K562 (cell line): ENCODE results near the gene VPS37B. TPM values are rescaled to one million over a fixed set of nuclear protein-coding genes. Genes with fewer than 3 reads are reported as not detected.

Experiments
- ETV1 ChIP-seq: fragments of 450-650 bp; conservative IDR thresholded peaks from 2 replicates; pipeline ENCODE4 v1.6.1; 2016; ENCODE audit warnings: missing genetic modification characterization, control low read depth, low read depth, missing compliant biosample characterization
- FOXJ2 ChIP-seq: fragments of 200-800 bp; sonication (Bioruptor generic); IDR thresholded peaks from 2 replicates; pipeline ENCODE4 v1.6.1; 2016; ENCODE audit warnings: missing genetic modification characterization, missing compliant biosample characterization
- HLTF ChIP-seq: fragments of 450-650 bp; IDR thresholded peaks from 2 replicates; pipeline ENCODE4 v1.6.1; 2016
- JUNB ChIP-seq: fragments of 450-650 bp; formaldehyde crosslinking; conservative IDR thresholded peaks from 2 replicates; pipeline ENCODE4 v1.4.0; 2020; ENCODE audit warnings: mild to moderate bottlenecking
- KDM1A ChIP-seq, 2 experiments: fragments of 450-650 bp; IDR thresholded peaks; 2 replicates each; pipeline ENCODE4 v1.6.1; 2016; ENCODE audit warnings: mild to moderate bottlenecking in 2 of 2
- MAZ ChIP-seq, 2 experiments: fragments of 450-650 bp in 1 of 2; sonication (generic) in 1 of 2; formaldehyde crosslinking; IDR thresholded peaks in 1 of 2; conservative IDR thresholded peaks in 1 of 2; 2 replicates each; pipeline versions ENCODE4 v1.4.0 to v1.5.0; 2020; ENCODE audit warnings: mild to moderate bottlenecking in 1 of 2, missing genetic modification reagents in 1 of 2
- NBN ChIP-seq: fragments of 450-650 bp; IDR thresholded peaks from 2 replicates; pipeline ENCODE4 v1.6.1; 2016; ENCODE audit warnings: low read depth, mild to moderate bottlenecking
- NR4A1 ChIP-seq, 2 experiments: fragments of 250-450 bp in 1 of 2; fragments of 450-650 bp in 1 of 2; sonication (Bioruptor Pico) in 1 of 2; IDR thresholded peaks; 2 replicates each; pipeline versions ENCODE4 v1.4.0 to v1.6.1; 2016 to 2020; ENCODE audit warnings: mild to moderate bottlenecking in 2 of 2, missing compliant biosample characterization in 1 of 2, missing genetic modification characterization in 1 of 2, moderate library complexity in 1 of 2
- POLR3A ChIP-seq: IDR thresholded peaks from 2 replicates; pipeline ENCODE4 v1.6.1; 2011; ENCODE audit warnings: borderline replicate concordance, mild to moderate bottlenecking, moderate library complexity; ENCODE audit not compliant: insufficient read length, insufficient read depth; ENCODE audit errors: extremely low read depth
- RAD21 ChIP-seq, 2 experiments: fragments of 250-450 bp in 1 of 2; fragments of 450-650 bp in 1 of 2; sonication (Bioruptor Pico) in 1 of 2; formaldehyde crosslinking in 1 of 2; IDR thresholded peaks in 1 of 2; conservative IDR thresholded peaks in 1 of 2; 2 replicates each; pipeline versions ENCODE4 v1.4.0 to v1.8.0; 2020 to 2022; ENCODE audit warnings: mild to moderate bottlenecking in 2 of 2, moderate library complexity in 1 of 2
- RB1 ChIP-seq: fragments of 450-650 bp; IDR thresholded peaks from 2 replicates; pipeline ENCODE4 v1.6.1; 2017; ENCODE audit warnings: low read depth, mild to moderate bottlenecking
- RBM34 ChIP-seq: fragments of 200-400 bp; formaldehyde crosslinking; IDR thresholded peaks from 2 replicates; pipeline ENCODE4 v1.6.1; 2018; ENCODE audit warnings: low read length, borderline replicate concordance; ENCODE audit not compliant: insufficient read depth
- WHSC1 ChIP-seq: IDR thresholded peaks from one replicate; pipeline ENCODE4 v1.6.1; 2012; ENCODE audit warnings: low read length, control low read depth, inconsistent platforms
- ZBTB8A ChIP-seq: fragments of 450-650 bp; IDR thresholded peaks from 2 replicates; pipeline ENCODE4 v1.6.1; 2018; ENCODE audit warnings: mild to moderate bottlenecking, moderate library complexity; ENCODE audit not compliant: partially characterized antibody
- ZNF41 ChIP-seq: fragments of 250-450 bp; sonication (Bioruptor Pico); conservative IDR thresholded peaks from 2 replicates; pipeline ENCODE4 v1.4.0; 2020; ENCODE audit warnings: mild to moderate bottlenecking
- ZNF717 ChIP-seq: fragments of 250-450 bp; sonication (Bioruptor Pico); IDR thresholded peaks from 2 replicates; pipeline ENCODE4 v1.5.0; 2021
- polyA plus RNA-seq, 8 experiments: library from polyadenylated mRNA; depleted of rRNA in 4 of 8; stranded (reverse) in 5 of 8; unstranded in 3 of 8; fragments of >200 nt; fragmentation: Nextera tagmentation in 2 of 8; fragmentation: Illumina TruSeq in 1 of 8; extraction: Ambion mirVana in 2 of 8; extraction: Trizol in 1 of 8; gene quantifications; 2 replicates each; pipeline versions ENCODE4 v1.2.1 to v1.2.3, GENCODE V29; 2011 to 2014; ENCODE audit warnings: inconsistent platforms in 1 of 8, missing spikeins in 1 of 8
- total RNA-seq, 7 experiments: library from RNA; depleted of rRNA in 6 of 7; stranded (reverse); fragments of >200 nt in 6 of 7; fragmentation: Illumina TruSeq in 2 of 7; extraction: Trizol in 2 of 7; gene quantifications; 2 replicates each; pipeline versions ENCODE4 v1.2.1 to v1.2.3, GENCODE V29; 2011 to 2021; ENCODE audit warnings: low replicate concordance in 1 of 7
- TF ChIP-seq, protein P1 (sequence below): fragments of 250-450 bp; sonication (Bioruptor Pico); IDR thresholded peaks from 2 replicates; pipeline ENCODE4 v1.9.0; 2021; ENCODE audit warnings: mild to moderate bottlenecking
- TF ChIP-seq, protein P2 (sequence below): IDR thresholded peaks from 3 replicates; pipeline ENCODE4 v1.6.1; 2011; ENCODE audit warnings: borderline replicate concordance, mild to moderate bottlenecking; ENCODE audit not compliant: insufficient read length, insufficient read depth
- TF ChIP-seq, protein P3 (sequence below), 2 experiments: fragments of 450-650 bp in 1 of 2; IDR thresholded peaks; 2 replicates each; pipeline ENCODE4 v1.6.1; 2011 to 2017; ENCODE audit warnings: low read depth in 2 of 2, antibody characterized with exemption in 1 of 2, borderline replicate concordance in 1 of 2, low read length in 1 of 2, mild to moderate bottlenecking in 1 of 2, mixed read lengths in 1 of 2; ENCODE audit not compliant: control insufficient read depth in 1 of 2
- TF ChIP-seq, protein P4 (sequence below): fragments of 450-650 bp; IDR thresholded peaks from one replicate; pipeline ENCODE4 v1.6.1; 2018; ENCODE audit warnings: mild to moderate bottlenecking, moderate library complexity; ENCODE audit not compliant: partially characterized antibody

VPS37B gene
- total and polyA plus RNA-seq, 9 of the 15 experiments (the other 6 are each of a cell fraction or from before 2014, with no cell fraction given), result 0.28 to 37.4 (median 17.9) TPM

DNA sequence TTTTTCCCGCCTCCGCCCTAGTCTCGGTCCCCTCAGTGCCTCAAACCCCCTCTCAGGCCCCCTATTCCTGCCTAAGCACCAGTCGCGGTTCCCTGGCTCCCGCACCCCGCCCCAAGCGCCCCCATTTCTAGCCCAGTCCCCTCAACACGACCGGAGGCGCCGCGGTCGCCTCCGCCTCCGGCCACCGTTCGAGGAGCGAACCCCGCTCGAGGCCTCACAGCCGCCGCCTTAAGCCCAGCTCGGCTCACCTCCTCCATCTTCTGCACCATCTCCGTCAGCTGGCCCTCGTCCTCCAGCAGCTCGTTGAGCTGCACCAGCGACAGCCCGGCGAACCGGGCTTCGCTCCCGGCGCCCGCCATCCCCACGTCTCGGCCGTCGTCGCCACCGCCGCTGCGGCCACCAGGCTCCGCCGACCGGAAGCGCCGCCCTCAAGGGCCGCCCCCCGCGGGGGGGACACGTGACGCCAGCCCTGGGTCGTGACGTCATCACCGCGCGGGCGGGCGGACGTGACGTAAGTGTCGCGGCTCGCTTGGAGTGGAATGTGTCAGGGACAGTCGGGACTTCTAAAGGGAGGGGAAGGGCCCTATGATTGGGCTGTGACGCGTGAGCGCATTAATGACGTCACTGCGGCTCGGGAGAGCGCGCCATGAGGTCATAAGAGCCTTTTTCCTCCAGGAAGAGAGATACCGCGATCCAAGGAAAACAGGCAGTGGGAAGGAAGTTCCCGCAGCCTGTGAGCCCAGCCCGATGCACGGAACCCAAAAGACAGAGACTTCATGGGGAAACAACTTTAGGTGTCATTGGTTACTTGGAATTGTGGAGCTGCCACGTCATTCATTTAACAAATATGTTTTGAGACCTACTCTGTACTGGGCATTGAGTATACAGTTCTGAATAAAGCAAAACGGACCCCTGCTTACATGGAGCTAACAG is at the start of gene VPS37B (continued):
- TF ChIP-seq RAD21 (CRISPR knock-in tag; conservative IDR thresholded peaks at IDR 0.05 in 1 of 2, IDR thresholded peaks at IDR 0.05 in 1 of 2), result peak in 1 of 2 experiments; percentile 15; a peak in 1 of 4 replicates
- TF ChIP-seq, protein P1, sequence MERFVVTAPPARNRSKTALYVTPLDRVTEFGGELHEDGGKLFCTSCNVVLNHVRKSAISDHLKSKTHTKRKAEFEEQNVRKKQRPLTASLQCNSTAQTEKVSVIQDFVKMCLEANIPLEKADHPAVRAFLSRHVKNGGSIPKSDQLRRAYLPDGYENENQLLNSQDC (CRISPR knock-in tag), result peak; percentile 61; the same call in 1 of the 2 replicates
- TF ChIP-seq RBM34, result no peak
- TF ChIP-seq, protein P2, sequence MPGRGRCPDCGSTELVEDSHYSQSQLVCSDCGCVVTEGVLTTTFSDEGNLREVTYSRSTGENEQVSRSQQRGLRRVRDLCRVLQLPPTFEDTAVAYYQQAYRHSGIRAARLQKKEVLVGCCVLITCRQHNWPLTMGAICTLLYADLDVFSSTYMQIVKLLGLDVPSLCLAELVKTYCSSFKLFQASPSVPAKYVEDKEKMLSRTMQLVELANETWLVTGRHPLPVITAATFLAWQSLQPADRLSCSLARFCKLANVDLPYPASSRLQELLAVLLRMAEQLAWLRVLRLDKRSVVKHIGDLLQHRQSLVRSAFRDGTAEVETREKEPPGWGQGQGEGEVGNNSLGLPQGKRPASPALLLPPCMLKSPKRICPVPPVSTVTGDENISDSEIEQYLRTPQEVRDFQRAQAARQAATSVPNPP, result no peak
- TF ChIP-seq MAZ (CRISPR knock-in tag; conservative IDR thresholded peaks at IDR 0.05 in 1 of 2, IDR thresholded peaks at IDR 0.05 in 1 of 2), result peak; percentile 94 to 98
- no peak for TF ChIP-seq ZBTB8A
- TF ChIP-seq, protein P3, sequence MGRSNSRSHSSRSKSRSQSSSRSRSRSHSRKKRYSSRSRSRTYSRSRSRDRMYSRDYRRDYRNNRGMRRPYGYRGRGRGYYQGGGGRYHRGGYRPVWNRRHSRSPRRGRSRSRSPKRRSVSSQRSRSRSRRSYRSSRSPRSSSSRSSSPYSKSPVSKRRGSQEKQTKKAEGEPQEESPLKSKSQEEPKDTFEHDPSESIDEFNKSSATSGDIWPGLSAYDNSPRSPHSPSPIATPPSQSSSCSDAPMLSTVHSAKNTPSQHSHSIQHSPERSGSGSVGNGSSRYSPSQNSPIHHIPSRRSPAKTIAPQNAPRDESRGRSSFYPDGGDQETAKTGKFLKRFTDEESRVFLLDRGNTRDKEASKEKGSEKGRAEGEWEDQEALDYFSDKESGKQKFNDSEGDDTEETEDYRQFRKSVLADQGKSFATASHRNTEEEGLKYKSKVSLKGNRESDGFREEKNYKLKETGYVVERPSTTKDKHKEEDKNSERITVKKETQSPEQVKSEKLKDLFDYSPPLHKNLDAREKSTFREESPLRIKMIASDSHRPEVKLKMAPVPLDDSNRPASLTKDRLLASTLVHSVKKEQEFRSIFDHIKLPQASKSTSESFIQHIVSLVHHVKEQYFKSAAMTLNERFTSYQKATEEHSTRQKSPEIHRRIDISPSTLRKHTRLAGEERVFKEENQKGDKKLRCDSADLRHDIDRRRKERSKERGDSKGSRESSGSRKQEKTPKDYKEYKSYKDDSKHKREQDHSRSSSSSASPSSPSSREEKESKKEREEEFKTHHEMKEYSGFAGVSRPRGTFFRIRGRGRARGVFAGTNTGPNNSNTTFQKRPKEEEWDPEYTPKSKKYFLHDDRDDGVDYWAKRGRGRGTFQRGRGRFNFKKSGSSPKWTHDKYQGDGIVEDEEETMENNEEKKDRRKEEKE (IDR thresholded peaks at IDR 0.05; ENCODE audit: borderline replicate concordance in 1 of 2, control insufficient read depth in 1 of 2, low read depth in 2 of 2, low read length in 1 of 2), result no peak
- TF ChIP-seq ETV1 (tag), result peak; percentile 86
- TF ChIP-seq ZNF717, result no peak
- TF ChIP-seq, protein P4, sequence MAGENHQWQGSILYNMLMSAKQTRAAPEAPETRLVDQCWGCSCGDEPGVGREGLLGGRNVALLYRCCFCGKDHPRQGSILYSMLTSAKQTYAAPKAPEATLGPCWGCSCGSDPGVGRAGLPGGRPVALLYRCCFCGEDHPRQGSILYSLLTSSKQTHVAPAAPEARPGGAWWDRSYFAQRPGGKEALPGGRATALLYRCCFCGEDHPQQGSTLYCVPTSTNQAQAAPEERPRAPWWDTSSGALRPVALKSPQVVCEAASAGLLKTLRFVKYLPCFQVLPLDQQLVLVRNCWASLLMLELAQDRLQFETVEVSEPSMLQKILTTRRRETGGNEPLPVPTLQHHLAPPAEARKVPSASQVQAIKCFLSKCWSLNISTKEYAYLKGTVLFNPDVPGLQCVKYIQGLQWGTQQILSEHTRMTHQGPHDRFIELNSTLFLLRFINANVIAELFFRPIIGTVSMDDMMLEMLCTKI, result no peak
- no peak; the same call in 1 of the 2 replicates for TF ChIP-seq HLTF
- no peak for TF ChIP-seq POLR3A
- TF ChIP-seq JUNB, result peak; percentile 97
- TF ChIP-seq KDM1A (IDR thresholded peaks at IDR 0.05), result peak; percentile 44 to 73; a peak in 3 of 4 replicates
- TF ChIP-seq RB1, result peak; percentile 95
- TF ChIP-seq NBN, result peak; percentile 100
- TF ChIP-seq NR4A1 (CRISPR knock-in tag; IDR thresholded peaks at IDR 0.05), result no peak; the same call in 1 of the 2 replicates
- peak; percentile 56; the same call in 1 of the 2 replicates for TF ChIP-seq NR4A1 (tag; IDR thresholded peaks at IDR 0.05)
- no peak for TF ChIP-seq WHSC1
- TF ChIP-seq FOXJ2 (tag), result no peak
- TF ChIP-seq ZNF41 (CRISPR knock-in tag), result no peak
